GM13976 (cell line): ENCODE results near the gene FRMD4A.
"Not testable (repeated sequence)": the region's sequence is repeated elsewhere in the genome, so short reads cannot be mapped to it uniquely, and the experiment has no call there.

Experiments
- DNase-seq: peaks from one replicate; pipeline ENCODE4 v3.0.0; 2012; ENCODE audit warnings: low spot score
- CTCF ChIP-seq: IDR thresholded peaks from 2 replicates; pipeline ENCODE4 v1.5.1; 2012; ENCODE audit warnings: borderline replicate concordance, mild to moderate bottlenecking; ENCODE audit not compliant: insufficient read depth; ENCODE audit errors: extremely low read depth, missing control alignments, control extremely low read depth
- in situ Hi-C: fragments of 300-500 bp; cut with MboI; formaldehyde crosslinking; loops from one replicate; pipeline ENCODE4 v1.12.0; 2022; ENCODE audit warnings: low sequenced_read_pairs, mixed read lengths, inconsistent platforms; ENCODE audit not compliant: unreplicated experiment

Gene FRMD4A

GRCh38 chr10:14142606-14143250, 188.0 kb downstream of the FRMD4A start:
- TF ChIP-seq CTCF: no peak
- in situ Hi-C loops: no loop called here
- no peak for DNase-seq

GRCh38 chr10:14141283-14141682, 189.4 kb downstream of the FRMD4A start:
- TF ChIP-seq CTCF: no peak
- no peak for DNase-seq
- in situ Hi-C loops: no loop called here

- in situ Hi-C loops: no loop called here
- no peak for TF ChIP-seq CTCF
- no peak for DNase-seq
Measured at GRCh38 chr10:14137391-14137790, 193.3 kb downstream of the FRMD4A start.

GRCh38 chr10:14135196-14135595, 195.5 kb downstream of the FRMD4A start:
- DNase-seq, in situ Hi-C loops: not testable (repeated sequence)

GRCh38 chr10:14134275-14134674, 196.4 kb downstream of the FRMD4A start:
- no peak for TF ChIP-seq CTCF
- in situ Hi-C loops: no loop called here
- no peak for DNase-seq

GRCh38 chr10:14131261-14131960, 199.3 kb downstream of the FRMD4A start:
- no peak for TF ChIP-seq CTCF
- in situ Hi-C loops: no loop called here

GRCh38 chr10:14129770-14130169, 201.0 kb downstream of the FRMD4A start:
- no peak for DNase-seq
- no peak for TF ChIP-seq CTCF
- in situ Hi-C loops: no loop called here

More at GRCh38 chr10:14131261-14131960, 199.3 kb downstream of the FRMD4A start:
- no peak for DNase-seq
